PC-3 (cell line): ENCODE data around the gene CST2.

Source experiments
- EZH2 ChIP-seq: fragments of 300-600 bp; sonication (generic); IDR thresholded peaks from one replicate; pipeline ENCODE4 v1.6.1; 2017; ENCODE audit warnings: antibody characterized with exemption, mild to moderate bottlenecking, low read length; ENCODE audit not compliant: unreplicated experiment
- EZH2phosphoT487 ChIP-seq: fragments of 300-600 bp; sonication (generic); IDR thresholded peaks from 2 replicates; pipeline ENCODE4 v1.6.1; 2018; ENCODE audit warnings: mild to moderate bottlenecking, antibody characterized with exemption, low read length, borderline replicate concordance
- TF ChIP-seq, protein P1 (sequence below): fragments of 300-600 bp; sonication (generic); conservative IDR thresholded peaks from 2 replicates; pipeline ENCODE4 v1.5.1; 2017; ENCODE audit warnings: antibody characterized with exemption, low read depth, mild to moderate bottlenecking, low read length

DNA sequence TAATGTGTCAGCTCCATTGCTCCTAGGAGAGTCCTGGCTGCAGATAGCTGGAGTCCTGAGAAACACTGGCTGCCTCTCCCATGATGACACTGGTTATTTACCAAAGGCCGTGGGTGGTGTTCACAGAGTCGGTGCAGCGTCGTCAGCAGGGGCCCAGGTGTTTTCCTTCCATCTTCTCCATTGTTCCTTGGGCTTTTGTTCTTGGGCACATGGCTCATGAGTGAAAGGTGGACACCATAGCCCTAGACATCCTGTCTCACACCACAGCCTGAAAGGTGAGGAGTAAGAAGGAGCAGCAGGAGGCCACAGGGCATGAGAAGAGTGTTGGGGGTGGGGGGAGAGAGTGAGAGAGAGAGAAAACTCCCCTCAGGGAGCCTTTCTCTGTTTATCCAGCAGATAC is 43.9 kb upstream of the CST2 start:
- TF ChIP-seq, protein P1, sequence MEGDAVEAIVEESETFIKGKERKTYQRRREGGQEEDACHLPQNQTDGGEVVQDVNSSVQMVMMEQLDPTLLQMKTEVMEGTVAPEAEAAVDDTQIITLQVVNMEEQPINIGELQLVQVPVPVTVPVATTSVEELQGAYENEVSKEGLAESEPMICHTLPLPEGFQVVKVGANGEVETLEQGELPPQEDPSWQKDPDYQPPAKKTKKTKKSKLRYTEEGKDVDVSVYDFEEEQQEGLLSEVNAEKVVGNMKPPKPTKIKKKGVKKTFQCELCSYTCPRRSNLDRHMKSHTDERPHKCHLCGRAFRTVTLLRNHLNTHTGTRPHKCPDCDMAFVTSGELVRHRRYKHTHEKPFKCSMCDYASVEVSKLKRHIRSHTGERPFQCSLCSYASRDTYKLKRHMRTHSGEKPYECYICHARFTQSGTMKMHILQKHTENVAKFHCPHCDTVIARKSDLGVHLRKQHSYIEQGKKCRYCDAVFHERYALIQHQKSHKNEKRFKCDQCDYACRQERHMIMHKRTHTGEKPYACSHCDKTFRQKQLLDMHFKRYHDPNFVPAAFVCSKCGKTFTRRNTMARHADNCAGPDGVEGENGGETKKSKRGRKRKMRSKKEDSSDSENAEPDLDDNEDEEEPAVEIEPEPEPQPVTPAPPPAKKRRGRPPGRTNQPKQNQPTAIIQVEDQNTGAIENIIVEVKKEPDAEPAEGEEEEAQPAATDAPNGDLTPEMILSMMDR, result no peak
- no peak for TF ChIP-seq EZH2phosphoT487
- no peak for TF ChIP-seq EZH2
